ENCODE measurements around the gene FNDC10.

DNA sequence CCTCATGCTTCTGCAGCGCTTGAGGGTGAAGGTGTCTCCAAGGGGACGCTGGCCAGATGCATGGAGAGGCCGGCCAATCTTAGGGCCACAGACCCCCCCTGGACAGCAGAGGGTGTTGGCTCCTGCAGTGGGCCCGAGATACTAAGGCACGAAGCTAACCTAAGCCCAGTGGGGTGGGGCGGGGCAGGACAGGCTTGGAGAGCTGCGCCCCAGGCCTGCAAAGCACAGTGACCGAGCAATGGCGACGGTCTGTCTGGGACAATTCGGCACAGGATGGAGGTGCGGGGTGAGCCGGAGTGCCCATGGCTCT, 1.3 kb downstream of the FNDC10 start:
- TF ChIP-seq SUZ12 (IDR thresholded peaks at IDR 0.05; ENCODE audit: extremely low read depth, insufficient read depth, insufficient read length) = no peak
- TF ChIP-seq ZNF274 (IDR thresholded peaks at IDR 0.05; ENCODE audit: low read depth, low read length) = no peak
- no peak for TF ChIP-seq YY1 (IDR thresholded peaks at IDR 0.05; ENCODE audit: insufficient read depth, insufficient read length)
